Lung (tissue), 12 donors: ENCODE results near the gene MTA2. TPM values are rescaled to one million over a fixed set of nuclear protein-coding genes. Genes with fewer than 3 reads are reported as not detected.
"Not testable (repeated sequence)": the region's sequence is repeated elsewhere in the genome, so short reads cannot be mapped to it uniquely, and the experiment has no call there.

ENCODE experiments used
- ATAC-seq: fragments of 200-7000 bp; cut with Tn5 transposase; one replicate; pipeline ENCODE4 v1.9.1; 2020; ENCODE audit warnings: moderate number of reproducible peaks; ENCODE audit not compliant: insufficient read depth, low FRiP score
- DNase-seq, 3 donors: peaks; one replicate each; pipeline ENCODE4 v3.0.0-alpha.2; 2013 to 2017
- H3K27ac ChIP-seq, 2 donors: one replicate each; pipeline ENCODE4 v1.5.1; 2013; ENCODE audit warnings: mild to moderate bottlenecking in 2 of 2, moderate library complexity in 2 of 2, control low read depth in 1 of 2, inconsistent platforms in 1 of 2, low read depth in 1 of 2, low read length in 1 of 2
- H3K27me3 ChIP-seq, 3 donors: one replicate each; pipeline ENCODE4 v1.5.1; 2013; ENCODE audit warnings: low read length in 2 of 3; ENCODE audit not compliant: control insufficient read depth in 3 of 3, insufficient read depth in 3 of 3
- H3K36me3 ChIP-seq, 4 donors: one replicate each; pipeline ENCODE4 v1.5.1; 2013; ENCODE audit warnings: low read length in 4 of 4, mild to moderate bottlenecking in 1 of 4, moderate library complexity in 1 of 4; ENCODE audit not compliant: control insufficient read depth in 4 of 4, insufficient read depth in 4 of 4
- H3K4me1 ChIP-seq, 5 donors: one replicate each; pipeline ENCODE4 v1.5.1; 2013; ENCODE audit warnings: low read length in 5 of 5, mild to moderate bottlenecking in 2 of 5, moderate library complexity in 1 of 5; ENCODE audit not compliant: control insufficient read depth in 5 of 5, insufficient read depth in 5 of 5
- H3K4me3 ChIP-seq: one replicate; pipeline ENCODE4 v1.5.1; 2013; ENCODE audit warnings: mild to moderate bottlenecking, control low read depth, moderate library complexity
- H3K9ac ChIP-seq, 2 donors: one replicate each; pipeline ENCODE4 v1.5.1; 2013; ENCODE audit warnings: low read length in 2 of 2, control low read depth in 1 of 2; ENCODE audit not compliant: insufficient read depth in 1 of 2
- H3K9me3 ChIP-seq, 4 donors: one replicate each; pipeline ENCODE4 v1.5.1; 2013; ENCODE audit warnings: low read length in 3 of 4, mild to moderate bottlenecking in 1 of 4, moderate library complexity in 1 of 4; ENCODE audit not compliant: control insufficient read depth in 4 of 4, insufficient read depth in 3 of 4
- CTCF ChIP-seq: IDR thresholded peaks from 2 replicates; pipeline ENCODE4 v1.5.1; 2012; ENCODE audit warnings: mild to moderate bottlenecking; ENCODE audit errors: control extremely low read depth, extremely low read depth
- WGBS, 2 donors: extraction: QIAGEN DNeasy Blood & Tissue Kit; methylation state at CpG; one replicate each; pipeline ENCODE4 v1.1.7; 2013; 5-methylcytosine and 5-hydroxymethylcytosine counted together
- polyA plus RNA-seq, 2 donors: library from polyadenylated mRNA; stranded (reverse); fragments of 200-250 nt; gene quantifications; one replicate each; pipeline ENCODE4 v1.2.1, GENCODE V29; 2013
- total RNA-seq, 2 donors: library from RNA; depleted of rRNA in 1 of 2; stranded (reverse); fragments of >200 nt in 1 of 2; gene quantifications; one replicate each; pipeline ENCODE4 v1.2.1, GENCODE V29; 2014 to 2021
- donor health status: control.
- donor health status: control.
- donor health status: Bipolar disorder and iron deficiency.
- donor health status: healthy.
- donor health status: DM: yes; HTN: yes; CAD: no.

The MTA2 gene
- total and polyA plus RNA-seq, 4 donors = 53.7 to 74.4 (median 59.6) TPM

- H3K4me1 ChIP-seq = peaks cover 0 to 15% (median 6%) of the 10 kb centered on the region in 5 donors
- peak within 1 kb of the TSS; percentile 83 for H3K4me3 ChIP-seq
- peaks cover 7 to 23% (median 21%) of the 10 kb centered on the region in 4 donors for H3K36me3 ChIP-seq
- peak within 1 kb of the TSS; percentile 65 to 66 for H3K9ac ChIP-seq
- no peaks in the 10 kb centered on the region for H3K9me3 ChIP-seq
- H3K27me3 ChIP-seq = no peaks in the 10 kb centered on the region
- peak within 1 kb of the TSS; percentile 87 to 95 for H3K27ac ChIP-seq
- DNase-seq = peak; percentile 99
- peak; percentile 98 for ATAC-seq
- no peak for TF ChIP-seq CTCF
- 0 to 1% methylated on average over 65 to 77 of the region's 77 CpGs for WGBS, 2 donors
These were observed 20.2 kb upstream of the MTA2 start, which contains the start of gene B3GAT3 for GRCh38 chr11:62621567-62622470. B3GAT3 (minus strand) TSS chr11:62621986; CDS start chr11:62621947, 39 bp downstream.

GRCh38 chr11:62621027-62621566 is 19.4 kb upstream of the MTA2 start:
- 28 to 36% methylated on average over 8 of the region's 8 CpGs for WGBS, 2 donors

GRCh38 chr11:62616957-62617356 is 15.3 kb upstream of the MTA2 start:
- not testable (repeated sequence) for H3K4me3 ChIP-seq, ATAC-seq, DNase-seq, H3K9me3 ChIP-seq, H3K27ac ChIP-seq, H3K9ac ChIP-seq, H3K27me3 ChIP-seq
- H3K36me3 ChIP-seq = peaks cover 0 to 13% (median 5%) of the 10 kb centered on the region in 4 donors
- 95 to 97% methylated on average over 12 to 14 of the region's 14 CpGs for WGBS, 2 donors
- H3K4me1 ChIP-seq = peaks cover 0 to 11% (median 6%) of the 10 kb centered on the region in 5 donors

More at GRCh38 chr11:62621027-62621566, 19.4 kb upstream of the MTA2 start:
- no peak for TF ChIP-seq CTCF
- ATAC-seq (no peak), DNase-seq (no peak)
- Histone ChIP-seq H3K27me3 (no peaks in the 10 kb centered on the region), H3K4me3 (peak overlapping the region; percentile 83), H3K9ac (peak overlapping the region; percentile 65 to 66), H3K27ac (peak overlapping the region; percentile 87 to 95), H3K9me3 (no peaks in the 10 kb centered on the region), H3K4me1 (peaks cover 0 to 15% (median 6%) of the 10 kb centered on the region in 5 donors), H3K36me3 (peaks cover 7 to 17% (median 16%) of the 10 kb centered on the region in 4 donors)

GRCh38 chr11:62615521-62615920 is 13.9 kb upstream of the MTA2 start:
- H3K9me3 ChIP-seq = no peaks in the 10 kb centered on the region
- H3K9ac ChIP-seq = no peak overlapping the region
- H3K27me3 ChIP-seq = no peaks in the 10 kb centered on the region
- H3K4me1 ChIP-seq = peaks cover under 1 to 16% (median 7%) of the 10 kb centered on the region in 5 donors
- 91 to 96% methylated on average over 7 of the region's 7 CpGs for WGBS, 2 donors
- peaks cover 0 to 13% (median 5%) of the 10 kb centered on the region in 4 donors for H3K36me3 ChIP-seq
- H3K27ac ChIP-seq = peak overlapping the region in 1 of 2 donors; percentile 15
- no peak overlapping the region for H3K4me3 ChIP-seq
- TF ChIP-seq CTCF = no peak
- no peak for ATAC-seq
- DNase-seq = no peak
